AG04449 (cell line): Measurements from ENCODE around the gene DCUN1D4.
A peak's percentile ranks its signal among the peaks of the same experiment; 100 is the strongest.

Source experiments
- CTCF ChIA-PET: fragments of 350-600 bp; formaldehyde crosslinking; extraction: SDS; loops from one replicate; lab custom pipeline; 2021; ENCODE audit warnings: antibody characterized with exemption; lab: Yijun Ruan, JAX
- POLR2A ChIA-PET: fragments of 400-600, 350-600 bp; formaldehyde crosslinking; extraction: SDS; loops from one replicate; lab custom pipeline; 2020; ENCODE audit warnings: antibody characterized with exemption, inconsistent platforms; lab: Yijun Ruan, JAX
- DNase-seq: peaks from one replicate; pipeline ENCODE4 v3.0.0-alpha.2; 2010; ENCODE audit warnings: low read depth, low spot score
- H3K4me3 ChIP-seq: 2 replicates; pipeline ENCODE4 v1.5.1; 2011; ENCODE audit warnings: low read depth, mild to moderate bottlenecking, control low read depth, low read length
- TF ChIP-seq, protein P1 (sequence below): IDR thresholded peaks from one replicate; pipeline ENCODE4 v1.5.1; 2011; ENCODE audit warnings: mild to moderate bottlenecking, moderate library complexity, low read length, control low read depth, inconsistent platforms; ENCODE audit not compliant: insufficient read depth; ENCODE audit errors: missing control alignments

The DCUN1D4 gene

DNA sequence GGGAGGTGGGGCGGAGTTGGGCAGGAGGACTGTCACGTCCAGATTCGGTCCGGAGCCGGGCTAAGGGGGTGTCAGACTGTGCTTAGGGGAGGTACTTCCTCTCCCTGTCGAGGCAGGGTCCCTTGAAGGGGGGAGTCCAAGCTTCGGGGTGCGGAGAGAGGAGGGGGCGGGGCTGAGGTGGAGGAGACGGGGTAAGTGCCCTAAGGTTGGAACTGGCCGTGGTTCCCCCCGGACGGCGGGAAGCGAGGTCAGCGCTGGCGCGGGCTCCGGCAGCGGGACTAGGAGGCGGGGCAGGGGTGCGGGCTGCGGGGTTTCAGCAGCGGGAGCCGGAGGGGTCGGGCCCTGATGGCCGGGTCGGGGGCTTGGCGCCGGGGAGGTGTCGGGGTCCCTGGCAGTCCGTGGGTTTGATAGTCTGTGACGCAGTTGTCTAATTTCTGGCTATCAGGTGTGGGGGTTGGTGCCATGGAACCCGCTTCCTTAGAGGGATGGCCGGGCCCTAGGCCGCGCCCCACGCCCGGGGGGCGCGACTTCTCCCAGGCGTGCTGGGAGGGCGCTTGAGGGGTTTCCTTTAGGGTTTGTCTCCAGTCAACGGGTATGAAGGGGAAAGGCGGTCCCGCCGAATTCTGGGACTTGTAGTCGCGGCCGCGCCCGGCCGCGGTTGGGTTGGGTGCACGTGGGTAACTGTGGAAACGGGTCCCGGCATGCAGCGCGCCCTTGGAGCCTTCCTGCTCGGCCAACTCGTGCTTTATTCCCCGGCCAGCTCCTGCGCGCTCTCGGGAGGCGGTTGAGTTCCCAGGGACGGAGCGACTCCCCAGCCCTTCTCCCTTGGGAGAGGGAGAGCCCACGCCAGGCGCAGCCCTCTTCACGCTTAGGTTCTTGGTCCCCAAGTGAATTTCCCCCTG, 1.5 kb downstream of the DCUN1D4 start:
- TF ChIP-seq, protein P1, sequence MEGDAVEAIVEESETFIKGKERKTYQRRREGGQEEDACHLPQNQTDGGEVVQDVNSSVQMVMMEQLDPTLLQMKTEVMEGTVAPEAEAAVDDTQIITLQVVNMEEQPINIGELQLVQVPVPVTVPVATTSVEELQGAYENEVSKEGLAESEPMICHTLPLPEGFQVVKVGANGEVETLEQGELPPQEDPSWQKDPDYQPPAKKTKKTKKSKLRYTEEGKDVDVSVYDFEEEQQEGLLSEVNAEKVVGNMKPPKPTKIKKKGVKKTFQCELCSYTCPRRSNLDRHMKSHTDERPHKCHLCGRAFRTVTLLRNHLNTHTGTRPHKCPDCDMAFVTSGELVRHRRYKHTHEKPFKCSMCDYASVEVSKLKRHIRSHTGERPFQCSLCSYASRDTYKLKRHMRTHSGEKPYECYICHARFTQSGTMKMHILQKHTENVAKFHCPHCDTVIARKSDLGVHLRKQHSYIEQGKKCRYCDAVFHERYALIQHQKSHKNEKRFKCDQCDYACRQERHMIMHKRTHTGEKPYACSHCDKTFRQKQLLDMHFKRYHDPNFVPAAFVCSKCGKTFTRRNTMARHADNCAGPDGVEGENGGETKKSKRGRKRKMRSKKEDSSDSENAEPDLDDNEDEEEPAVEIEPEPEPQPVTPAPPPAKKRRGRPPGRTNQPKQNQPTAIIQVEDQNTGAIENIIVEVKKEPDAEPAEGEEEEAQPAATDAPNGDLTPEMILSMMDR: no peak
- CTCF ChIA-PET: no interaction called here
- DNase-seq: peak; percentile 28
- POLR2A ChIA-PET: no interaction called here
- H3K4me3 ChIP-seq: peak overlapping the region; percentile 77

- H3K4me3 ChIP-seq: peak overlapping the region; percentile 77
- TF ChIP-seq, protein P1: no peak
- ChIA-PET CTCF (no interaction called here), POLR2A (no interaction called here)
- no peak for DNase-seq
Observed at GRCh38 chr4:51845055-51845426, 2.1 kb downstream of the DCUN1D4 start.

GRCh38 chr4:51845711-51846110, 2.8 kb downstream of the DCUN1D4 start:
- TF ChIP-seq, protein P1: no peak

DNA sequence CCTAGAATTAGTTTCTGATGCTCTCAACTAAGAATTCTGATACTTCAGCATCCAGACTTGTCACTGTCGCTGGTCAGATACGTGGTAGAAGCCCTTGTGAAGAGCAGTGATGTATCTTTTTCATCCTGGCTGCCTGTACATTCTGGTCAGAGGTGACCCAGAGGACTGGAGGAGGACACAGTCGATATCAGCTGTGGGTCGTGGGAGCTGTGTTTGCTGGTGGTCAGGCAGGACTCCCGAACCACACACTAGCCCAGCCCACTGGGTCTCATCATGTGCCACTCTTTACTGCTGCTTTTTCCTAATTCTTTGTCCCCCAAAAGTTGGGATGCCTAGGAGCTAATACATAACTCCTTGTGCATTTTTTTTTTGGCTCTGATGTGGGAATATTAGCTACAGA, 6.5 kb downstream of the DCUN1D4 start:
- ChIA-PET POLR2A (no interaction called here), CTCF (no interaction called here)
- DNase-seq: no peak
- TF ChIP-seq, protein P1: no peak
- no peak overlapping the region for H3K4me3 ChIP-seq

More at GRCh38 chr4:51845711-51846110, 2.8 kb downstream of the DCUN1D4 start:
- ChIA-PET CTCF (interaction anchor here (0.8 kb wide), 1 partner anchor 51 kb away, joined by 3 read pairs; no protein-coding TSS in a partner anchor), POLR2A (no interaction called here)
- no peak overlapping the region for H3K4me3 ChIP-seq
- DNase-seq: no peak

- DNase-seq: no peak
- TF ChIP-seq, protein P1: no peak
- ChIA-PET POLR2A (no interaction called here), CTCF (no interaction called here)
- no peak overlapping the region for H3K4me3 ChIP-seq
Observed at GRCh38 chr4:51850294-51850693, 7.3 kb downstream of the DCUN1D4 start.
